ENCODE measurements around the gene IRGC. TPM values are rescaled to one million over a fixed set of nuclear protein-coding genes. Genes with fewer than 3 reads are reported as not detected.
"Not testable (repeated sequence)": the region's sequence is repeated elsewhere in the genome, so short reads cannot be mapped to it uniquely, and the experiment has no call there.

Gene IRGC, protein sequence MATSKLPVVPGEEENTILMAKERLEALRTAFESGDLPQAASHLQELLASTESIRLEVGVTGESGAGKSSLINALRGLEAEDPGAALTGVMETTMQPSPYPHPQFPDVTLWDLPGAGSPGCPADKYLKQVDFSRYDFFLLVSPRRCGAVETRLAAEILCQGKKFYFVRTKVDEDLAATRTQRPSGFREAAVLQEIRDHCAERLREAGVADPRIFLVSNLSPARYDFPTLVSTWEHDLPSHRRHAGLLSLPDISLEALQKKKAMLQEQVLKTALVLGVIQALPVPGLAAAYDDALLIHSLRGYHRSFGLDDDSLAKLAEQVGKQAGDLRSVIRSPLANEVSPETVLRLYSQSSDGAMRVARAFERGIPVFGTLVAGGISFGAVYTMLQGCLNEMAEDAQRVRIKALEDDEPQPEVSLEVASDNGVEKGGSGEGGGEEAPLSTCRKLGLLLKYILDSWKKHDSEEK
- polyA plus RNA-seq (ENCODE audit: insufficient read length in 12 of 12), result under 1 TPM in 1 of 12 donors, not detected in 11; 0.13 TPM
- long read RNA-seq, donor 1, result 0 reads
- long read RNA-seq, donor 2, result 0 reads
- long read RNA-seq, donor 3, result 0 reads
- long read RNA-seq, donor 4, result 0 reads
- long read RNA-seq, donor 5, result 0 reads
- long read RNA-seq, donor 6, result 0 reads
- long read RNA-seq, donor 7, result 0 reads
- long read RNA-seq, donor 8, result 0 reads
- long read RNA-seq, donor 9, result 0 reads
- long read RNA-seq, donor 10, result 0 reads
- long read RNA-seq, donor 11, result 0 reads

- no peak for DNase-seq
Observed at GRCh38 chr19:43715776-43716175, at the start of gene IRGC. TSS of gene IRGC (plus strand) at chr19:43716076. CDS start at chr19:43718559, 2,483 bp downstream.

- DNase-seq, result no peak
Observed at GRCh38 chr19:43667126-43667875, 48.6 kb upstream of the IRGC start.

DNA sequence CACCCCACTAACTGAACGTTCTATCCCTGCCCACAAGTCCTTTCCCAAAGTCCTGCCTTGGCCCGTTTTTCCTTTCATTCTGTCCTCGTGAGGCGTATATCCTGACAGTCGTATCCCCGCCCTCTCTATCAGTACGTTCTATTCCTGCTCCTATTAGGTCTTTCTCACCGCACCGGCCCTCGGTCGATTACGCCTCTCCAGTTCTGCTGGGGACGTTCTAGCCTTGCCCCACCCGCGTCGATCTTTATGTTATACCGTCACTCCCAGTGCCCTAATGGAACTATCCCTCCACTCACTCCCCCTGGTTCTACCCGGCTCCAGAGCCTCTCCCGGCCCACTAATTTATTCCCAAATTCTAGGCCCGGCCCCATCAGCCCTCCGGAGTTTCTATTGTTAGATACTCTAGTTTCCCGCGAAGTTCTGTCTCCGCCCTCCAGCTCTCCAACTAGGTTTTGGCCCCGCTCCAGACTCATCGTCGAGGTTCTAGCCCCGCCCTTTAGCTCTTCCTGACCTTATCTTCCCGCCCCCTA is 47.9 kb upstream of the IRGC start:
- no peak for DNase-seq

DNA sequence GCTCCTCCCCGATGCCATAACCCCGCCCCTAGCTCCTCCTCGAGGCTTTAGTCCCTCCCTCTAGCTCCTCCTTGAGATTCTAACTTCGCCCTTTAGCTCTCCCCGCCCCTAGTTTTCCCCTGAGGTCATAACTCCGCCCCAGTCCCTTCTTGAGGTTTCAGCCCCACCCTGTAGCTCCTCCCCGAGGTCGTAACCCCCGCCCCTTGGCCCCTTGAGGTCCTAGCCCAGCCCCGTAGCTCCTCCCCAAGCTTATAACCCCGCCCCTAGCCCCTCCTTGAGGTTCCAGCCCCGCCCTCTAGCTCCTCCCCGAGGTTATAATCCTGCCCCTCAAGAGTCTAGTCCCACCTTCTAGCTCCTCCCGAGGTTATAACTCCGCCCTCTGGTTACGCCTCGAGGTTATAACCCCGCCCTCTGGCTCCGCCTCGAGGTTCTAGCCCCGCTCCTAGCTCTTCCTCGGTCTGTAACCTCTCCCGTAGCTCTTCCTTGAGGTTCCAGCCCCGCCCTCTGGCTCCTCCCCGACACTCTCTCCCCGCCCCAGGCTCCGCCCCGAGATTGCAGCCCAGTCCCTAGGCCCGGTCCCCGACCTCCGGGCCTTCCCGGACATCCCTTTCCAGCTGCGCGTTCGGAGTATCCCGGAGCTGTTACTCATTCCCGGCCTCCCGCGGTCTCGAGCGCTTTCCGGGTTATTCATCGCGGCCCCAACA is 47.3 kb upstream of the IRGC start:
- DNase-seq, result peak; percentile 98

DNA sequence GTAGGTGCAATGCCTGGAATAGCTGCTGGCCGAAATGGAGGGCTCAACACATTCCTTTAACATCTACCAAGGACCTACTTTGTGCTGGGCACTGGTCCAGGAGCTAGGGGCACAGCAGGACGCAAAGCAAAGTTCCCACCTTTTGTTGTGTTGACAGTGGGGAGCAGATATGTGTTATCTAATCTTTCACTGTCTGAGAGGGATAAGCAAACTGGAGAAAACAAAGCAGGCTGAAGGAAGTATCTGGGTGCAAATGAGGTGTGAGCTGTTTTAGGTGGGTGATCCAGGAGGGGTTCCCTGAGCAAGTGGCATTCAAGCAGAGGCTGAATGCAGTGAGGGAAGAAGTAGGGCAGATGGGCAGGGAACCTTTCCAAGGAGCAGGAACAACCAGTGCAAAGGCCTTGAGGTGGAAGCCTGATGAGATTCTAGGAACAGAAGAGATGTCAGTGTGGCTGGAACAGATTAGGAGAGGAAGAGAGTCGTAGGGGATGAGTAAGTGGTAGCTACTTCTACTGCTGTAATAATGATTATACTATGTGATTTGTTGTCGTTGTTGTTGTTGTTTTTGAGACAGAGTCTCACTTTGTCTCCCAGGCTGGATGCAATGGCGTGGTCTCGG is 43.7 kb upstream of the IRGC start:
- no peak for DNase-seq

GRCh38 chr19:43673637-43674036 is 42.2 kb upstream of the IRGC start:
- no peak for DNase-seq

DNA sequence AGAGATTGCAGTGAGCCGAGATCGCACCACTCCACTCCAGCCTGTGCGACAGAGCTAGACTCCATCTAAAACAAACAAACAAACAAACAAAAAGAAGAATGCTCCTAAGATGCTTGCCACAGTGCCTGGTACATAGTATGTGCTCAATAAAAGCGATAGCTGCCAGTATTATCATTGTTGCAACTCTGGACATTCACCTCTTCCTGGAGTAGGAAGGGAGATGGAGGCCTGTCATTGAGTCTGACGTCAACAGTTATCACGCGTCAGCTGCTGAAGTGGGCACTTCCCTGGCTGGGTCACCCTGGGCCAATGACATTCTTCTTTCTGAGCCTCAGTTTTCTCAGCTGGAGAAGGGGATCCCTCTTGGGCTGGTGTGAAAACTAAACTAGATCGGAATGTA is 41.7 kb upstream of the IRGC start:
- no peak for DNase-seq

- DNase-seq, result no peak
Observed at GRCh38 chr19:43674596-43674995, 41.3 kb upstream of the IRGC start.

GRCh38 chr19:43675269-43675879 is 40.5 kb upstream of the IRGC start:
- DNase-seq, result no peak

DNA sequence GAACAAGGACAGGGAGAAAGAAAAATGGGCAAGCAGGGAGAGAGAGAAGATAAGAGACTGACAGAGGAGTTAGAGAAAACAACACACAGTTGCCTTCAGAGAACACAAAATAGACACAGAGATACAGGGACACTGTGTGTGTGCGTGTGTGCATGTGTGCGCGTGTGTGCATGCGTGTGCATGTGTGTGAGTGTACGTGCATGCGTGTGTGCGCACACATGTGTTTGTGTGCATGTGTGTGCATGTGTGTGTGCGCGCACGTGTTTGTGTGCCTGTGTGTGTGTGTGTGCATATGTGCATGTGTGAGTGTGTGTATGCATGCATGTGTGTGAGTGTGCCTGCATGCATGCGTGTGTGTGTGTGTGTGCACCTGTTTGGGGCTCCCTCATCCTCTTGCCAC is 40.0 kb upstream of the IRGC start:
- no peak for DNase-seq

- no peak for DNase-seq
Observed at GRCh38 chr19:43678512-43679261, 37.2 kb upstream of the IRGC start.

DNA sequence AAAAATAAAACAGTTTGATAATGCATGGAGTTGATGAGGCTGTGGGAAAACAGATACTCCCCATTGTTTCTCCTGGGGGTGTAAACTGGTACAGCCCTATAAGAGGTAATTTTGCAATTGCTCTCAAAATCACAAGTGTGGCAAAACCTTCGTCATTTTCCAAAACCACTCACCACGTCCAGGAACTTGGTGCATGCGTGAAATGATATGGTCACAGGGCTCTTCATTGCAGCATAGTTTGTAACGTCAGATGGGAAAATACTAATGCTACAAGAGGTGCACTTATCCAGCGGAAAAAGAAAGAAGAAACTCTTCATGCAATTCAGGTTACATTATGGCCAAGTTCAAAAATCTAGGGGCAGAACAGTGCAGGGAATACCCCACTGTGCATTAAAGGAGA is 34.1 kb upstream of the IRGC start:
- no peak for DNase-seq

- not testable (repeated sequence) for DNase-seq
Observed at GRCh38 chr19:43682269-43682668, 33.6 kb upstream of the IRGC start.

DNA sequence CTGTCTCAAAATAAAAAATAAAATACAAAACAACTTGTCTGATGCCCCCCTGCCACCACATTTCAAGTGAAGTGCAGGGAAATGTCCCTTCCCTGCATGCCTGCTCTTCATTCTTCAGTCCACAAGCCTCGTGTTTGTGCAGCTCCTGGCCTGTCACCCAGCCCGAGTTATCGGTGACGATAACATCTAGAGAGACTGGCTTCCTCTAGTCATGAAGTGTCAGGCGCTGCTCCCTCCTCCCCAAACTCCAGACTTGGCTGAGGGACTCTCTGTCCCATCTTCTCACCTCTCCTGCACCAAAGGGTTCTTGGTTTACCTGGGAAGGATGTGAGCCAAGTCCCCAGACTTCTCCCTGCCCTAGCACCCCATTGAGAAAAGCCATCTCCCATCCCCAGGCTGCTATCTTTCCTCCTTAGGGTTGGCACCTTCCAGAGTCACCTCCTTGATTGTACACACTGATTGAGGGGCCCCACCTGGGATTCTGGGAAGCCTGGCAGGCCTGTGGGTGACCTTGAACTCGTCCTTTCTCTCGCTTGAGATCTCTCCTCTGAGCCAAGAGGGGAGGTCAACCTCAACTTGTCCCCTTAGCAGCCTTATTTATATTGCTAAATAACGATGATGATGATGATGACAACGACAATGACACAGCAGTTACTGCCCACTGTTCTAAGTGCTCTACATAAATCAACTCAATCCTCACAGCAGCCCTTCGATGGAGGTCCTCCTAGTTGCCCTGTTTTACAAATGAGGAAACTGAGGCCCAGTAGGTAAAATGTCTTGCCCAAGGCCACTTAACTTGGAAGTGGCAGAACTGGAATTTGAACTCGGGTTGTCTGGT is 32.8 kb upstream of the IRGC start:
- DNase-seq, result no peak

GRCh38 chr19:43683905-43684304 is 32.0 kb upstream of the IRGC start:
- no peak for DNase-seq

DNA sequence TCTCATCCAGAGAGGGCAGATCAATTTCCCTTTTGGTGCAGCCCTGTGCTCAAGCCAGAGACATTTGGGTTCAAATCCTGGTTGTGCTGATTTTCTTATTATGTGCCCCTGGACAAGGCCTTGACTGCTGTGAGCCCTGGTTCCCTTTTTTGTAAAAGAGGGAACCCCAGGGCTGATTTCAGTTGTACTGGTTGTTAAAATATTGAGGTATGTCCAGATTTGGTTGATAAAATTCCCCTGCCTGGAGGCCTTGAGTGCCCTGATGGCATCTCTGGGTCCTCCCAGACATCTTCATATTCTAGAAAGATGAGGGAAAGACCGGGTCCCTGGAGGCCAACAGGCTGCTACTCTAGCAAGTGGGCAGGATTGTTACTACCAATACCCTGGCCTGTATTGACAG is 31.6 kb upstream of the IRGC start:
- no peak for DNase-seq

DNA sequence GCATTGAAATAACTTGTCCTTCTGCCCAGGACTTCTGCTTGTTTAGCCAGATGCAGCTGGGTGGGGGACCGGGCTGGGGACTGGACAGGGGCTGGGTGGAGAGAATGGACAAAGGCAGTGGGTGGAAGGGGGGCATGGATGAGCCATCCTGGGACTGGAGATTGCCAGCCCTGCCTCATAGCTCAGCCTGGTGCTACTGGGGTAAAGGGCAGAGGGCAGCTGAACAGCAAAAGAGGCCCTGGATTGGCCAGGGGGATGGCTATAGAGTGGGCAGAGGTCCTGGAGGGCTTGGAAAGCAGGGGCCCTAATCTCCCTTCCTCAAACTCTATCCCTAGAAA is 28.2 kb upstream of the IRGC start:
- DNase-seq, result no peak

DNA sequence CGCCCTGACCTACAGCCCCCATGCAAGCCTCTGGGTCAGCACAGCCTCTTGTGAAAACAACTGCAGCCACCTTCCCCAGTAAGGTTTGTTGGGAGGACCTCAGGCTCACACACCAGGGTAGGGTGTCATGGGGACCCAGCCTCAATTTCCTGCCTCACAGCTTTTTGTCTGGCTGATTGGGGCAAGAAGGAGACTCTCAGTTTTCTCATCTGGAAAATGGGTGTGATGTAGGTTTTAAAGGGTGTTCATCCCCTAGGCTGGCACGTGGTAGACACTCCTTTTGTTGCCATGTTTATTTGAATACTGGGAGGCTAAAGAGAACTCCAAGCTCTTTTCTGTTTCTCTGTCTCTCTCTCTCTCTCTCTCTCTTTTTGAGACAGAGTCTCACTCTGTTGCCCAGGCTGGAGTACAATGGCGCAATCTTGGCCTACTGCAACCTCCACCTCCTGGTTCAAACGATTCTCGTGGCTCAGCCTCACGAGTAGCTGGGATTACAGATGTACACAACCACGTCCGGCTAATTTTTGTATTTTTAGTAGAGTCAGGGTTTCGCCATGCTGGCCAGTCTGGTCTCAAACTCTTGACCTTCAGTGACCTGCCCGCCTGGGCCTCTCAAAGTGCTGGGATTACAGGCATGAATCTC is 27.7 kb upstream of the IRGC start:
- DNase-seq, result no peak

GRCh38 chr19:43690444-43690843 is 25.4 kb upstream of the IRGC start:
- DNase-seq, result no peak
